HEK293 (cell line): Measurements from ENCODE around the gene SP6.

Experiments
- EGR2 ChIP-seq: fragments of 450-650 bp; formaldehyde crosslinking; IDR thresholded peaks from 2 replicates; pipeline ENCODE4 v1.5.1; 2016; ENCODE audit warnings: low read depth, missing biosample characterization, missing genetic modification characterization
- FEZF1 ChIP-seq: fragments of 450-650 bp; formaldehyde crosslinking; IDR thresholded peaks from 2 replicates; pipeline ENCODE4 v1.5.1; 2016; ENCODE audit warnings: missing biosample characterization, missing genetic modification characterization
- IKZF3 ChIP-seq: fragments of 450-650 bp; IDR thresholded peaks from 2 replicates; pipeline ENCODE4 v1.5.0; 2018; ENCODE audit warnings: missing biosample characterization, mild to moderate bottlenecking, missing genetic modification characterization, moderate library complexity
- KLF7 ChIP-seq: fragments of 450-650 bp; formaldehyde crosslinking; IDR thresholded peaks from 2 replicates; pipeline ENCODE4 v1.5.1; 2016; ENCODE audit warnings: missing biosample characterization, missing genetic modification characterization, borderline replicate concordance
- SP3 ChIP-seq: fragments of 450-650 bp; formaldehyde crosslinking; IDR thresholded peaks from 2 replicates; pipeline ENCODE4 v1.5.1; 2016; ENCODE audit warnings: missing biosample characterization, missing genetic modification characterization
- ZBTB1 ChIP-seq: fragments of 450-650 bp; formaldehyde crosslinking; IDR thresholded peaks from 2 replicates; pipeline ENCODE4 v1.5.1; 2016; ENCODE audit warnings: missing biosample characterization, missing genetic modification characterization
- ZBTB11 ChIP-seq: fragments of 450-650 bp; formaldehyde crosslinking; conservative IDR thresholded peaks from 2 replicates; pipeline ENCODE4 v1.5.1; 2016; ENCODE audit warnings: low read depth, missing biosample characterization, missing genetic modification characterization
- ZBTB17 ChIP-seq: fragments of 450-650 bp; formaldehyde crosslinking; IDR thresholded peaks from 2 replicates; pipeline ENCODE4 v1.5.1; 2016; ENCODE audit warnings: missing biosample characterization, missing genetic modification characterization
- ZBTB6 ChIP-seq: fragments of 450-650 bp; formaldehyde crosslinking; IDR thresholded peaks from 2 replicates; pipeline ENCODE4 v1.5.1; 2017; ENCODE audit warnings: missing biosample characterization, missing genetic modification characterization
- ZNF114 ChIP-seq: fragments of 450-650 bp; formaldehyde crosslinking; IDR thresholded peaks from 2 replicates; pipeline ENCODE4 v1.5.0; 2017; ENCODE audit warnings: missing biosample characterization, missing genetic modification characterization
- ZNF133 ChIP-seq: fragments of 450-650 bp; formaldehyde crosslinking; IDR thresholded peaks from 2 replicates; pipeline ENCODE4 v1.5.1; 2016; ENCODE audit warnings: missing biosample characterization, missing genetic modification characterization
- ZNF138 ChIP-seq: fragments of 450-650 bp; formaldehyde crosslinking; IDR thresholded peaks from 2 replicates; pipeline ENCODE4 v1.5.1; 2016; ENCODE audit warnings: missing biosample characterization, missing genetic modification characterization, borderline replicate concordance
- ZNF146 ChIP-seq: fragments of 450-650 bp; formaldehyde crosslinking; IDR thresholded peaks from 2 replicates; pipeline ENCODE4 v1.5.1; 2016; ENCODE audit warnings: missing biosample characterization, missing genetic modification characterization
- ZNF184 ChIP-seq: fragments of 450-650 bp; IDR thresholded peaks from 2 replicates; pipeline ENCODE4 v1.5.1; 2018; ENCODE audit warnings: missing biosample characterization, mild to moderate bottlenecking, missing genetic modification characterization
- ZNF341 ChIP-seq: fragments of 450-650 bp; formaldehyde crosslinking; IDR thresholded peaks from 2 replicates; pipeline ENCODE4; 2016; ENCODE audit warnings: low read depth, missing biosample characterization, missing genetic modification characterization
- ZNF37A ChIP-seq: fragments of 450-650 bp; IDR thresholded peaks from 2 replicates; pipeline ENCODE4 v1.5.1; 2018; ENCODE audit warnings: missing biosample characterization, missing genetic modification characterization
- ZNF394 ChIP-seq: fragments of 450-650 bp; formaldehyde crosslinking; IDR thresholded peaks from 2 replicates; pipeline ENCODE4 v1.5.1; 2016; ENCODE audit warnings: missing biosample characterization, missing genetic modification characterization, mild to moderate bottlenecking, moderate library complexity, borderline replicate concordance
- ZNF426 ChIP-seq: fragments of 450-650 bp; formaldehyde crosslinking; IDR thresholded peaks from 2 replicates; pipeline ENCODE4 v1.5.1; 2017; ENCODE audit warnings: missing biosample characterization, missing genetic modification characterization, mild to moderate bottlenecking, inconsistent platforms, moderate library complexity
- ZNF561 ChIP-seq: fragments of 450-650 bp; IDR thresholded peaks from 2 replicates; pipeline ENCODE4 v1.5.1; 2018; ENCODE audit warnings: missing biosample characterization, missing genetic modification characterization, borderline replicate concordance
- ZNF571 ChIP-seq: fragments of 450-650 bp; formaldehyde crosslinking; IDR thresholded peaks from 2 replicates; pipeline ENCODE4 v1.5.0; 2017; ENCODE audit warnings: missing biosample characterization, missing genetic modification characterization
- ZNF596 ChIP-seq: fragments of 450-650 bp; IDR thresholded peaks from 2 replicates; pipeline ENCODE4 v1.5.0; 2018; ENCODE audit warnings: missing biosample characterization, mild to moderate bottlenecking, missing genetic modification characterization, moderate library complexity
- ZNF626 ChIP-seq: fragments of 450-650 bp; sonication (Bioruptor Pico); formaldehyde crosslinking; IDR thresholded peaks from 2 replicates; pipeline ENCODE4 v1.5.1; 2018; ENCODE audit warnings: missing biosample characterization, missing genetic modification characterization, inconsistent platforms
- ZNF629 ChIP-seq: fragments of 450-650 bp; formaldehyde crosslinking; IDR thresholded peaks from 2 replicates; pipeline ENCODE4 v1.5.1; 2017; ENCODE audit warnings: missing biosample characterization, missing genetic modification characterization
- ZNF639 ChIP-seq: fragments of 450-650 bp; formaldehyde crosslinking; IDR thresholded peaks from 2 replicates; pipeline ENCODE4 v1.5.1; 2016; ENCODE audit warnings: missing biosample characterization, missing genetic modification characterization
- ZNF654 ChIP-seq: fragments of 450-650 bp; formaldehyde crosslinking; IDR thresholded peaks from 2 replicates; pipeline ENCODE4 v1.5.1; 2016; ENCODE audit warnings: low read depth, missing biosample characterization, missing genetic modification characterization
- ZNF670 ChIP-seq: fragments of 450-650 bp; formaldehyde crosslinking; IDR thresholded peaks from 2 replicates; pipeline ENCODE4 v1.5.1; 2016; ENCODE audit warnings: missing biosample characterization, missing genetic modification characterization, low read depth
- ZNF677 ChIP-seq: fragments of 450-650 bp; IDR thresholded peaks from 2 replicates; pipeline ENCODE4 v1.5.0; 2018; ENCODE audit warnings: missing biosample characterization, mild to moderate bottlenecking, missing genetic modification characterization, moderate library complexity
- ZNF701 ChIP-seq: fragments of 450-650 bp; formaldehyde crosslinking; IDR thresholded peaks from 2 replicates; pipeline ENCODE4 v1.5.1; 2016; ENCODE audit warnings: missing biosample characterization, missing genetic modification characterization
- ZNF707 ChIP-seq: fragments of 450-650 bp; formaldehyde crosslinking; IDR thresholded peaks from 2 replicates; pipeline ENCODE4 v1.5.1; 2016; ENCODE audit warnings: missing biosample characterization, missing genetic modification characterization
- ZNF777 ChIP-seq: fragments of 450-650 bp; formaldehyde crosslinking; IDR thresholded peaks from 2 replicates; pipeline ENCODE4 v1.5.1; 2017; ENCODE audit warnings: missing biosample characterization, missing genetic modification characterization, borderline replicate concordance
- ZNF785 ChIP-seq: fragments of 450-650 bp; formaldehyde crosslinking; IDR thresholded peaks from 2 replicates; pipeline ENCODE4 v1.5.1; 2016; ENCODE audit warnings: missing biosample characterization, missing genetic modification characterization
- ZNF791 ChIP-seq: fragments of 450-650 bp; formaldehyde crosslinking; IDR thresholded peaks from 2 replicates; pipeline ENCODE4 v1.5.1; 2016; ENCODE audit warnings: missing biosample characterization, missing genetic modification characterization
- ZSCAN4 ChIP-seq: fragments of 450-650 bp; formaldehyde crosslinking; IDR thresholded peaks from 2 replicates; pipeline ENCODE4 v1.5.1; 2017; ENCODE audit warnings: missing biosample characterization, missing genetic modification characterization
- ZXDB ChIP-seq: fragments of 450-650 bp; formaldehyde crosslinking; IDR thresholded peaks from 2 replicates; pipeline ENCODE4 v1.5.1; 2016; ENCODE audit warnings: missing biosample characterization, missing genetic modification characterization

Gene SP6

GRCh38 chr17:47821424-47822391, 29.3 kb downstream of the SP6 start, which contains the start of gene OSBPL7 (continued):
- TF ChIP-seq ZNF138 (tag by site-specific recombination): no peak
- peak; percentile 68; the same call in 1 of the 2 replicates for TF ChIP-seq ZNF394 (tag by site-specific recombination)
- TF ChIP-seq ZNF777 (tag by site-specific recombination): no peak
- no peak for TF ChIP-seq ZNF626 (tag by site-specific recombination)
- no peak; the same call in 1 of the 2 replicates for TF ChIP-seq ZNF561 (tag by site-specific recombination)
- peak; percentile 71 for TF ChIP-seq SP3 (tag by site-specific recombination)
- TF ChIP-seq ZNF133 (tag by site-specific recombination): no peak
- TF ChIP-seq ZNF596 (tag by site-specific recombination): no peak
- peak; percentile 72; the same call in 1 of the 2 replicates for TF ChIP-seq ZNF37A (tag by site-specific recombination)
- no peak for TF ChIP-seq ZSCAN4
- TF ChIP-seq ZNF629: peak; percentile 56; the same call in 1 of the 2 replicates
- TF ChIP-seq ZBTB1 (tag by site-specific recombination): no peak
- peak; percentile 35; the same call in 1 of the 2 replicates for TF ChIP-seq ZNF639 (tag by site-specific recombination)
- no peak for TF ChIP-seq ZNF654
- TF ChIP-seq ZNF341 (tag by site-specific recombination): peak; percentile 69
- no peak for TF ChIP-seq ZNF146 (tag by site-specific recombination)
- TF ChIP-seq ZNF114 (tag by site-specific recombination): no peak
- no peak for TF ChIP-seq FEZF1 (tag by site-specific recombination)
- no peak for TF ChIP-seq IKZF3
- TF ChIP-seq ZNF677 (tag by site-specific recombination): no peak
- peak; percentile 99 for TF ChIP-seq ZBTB17
- TF ChIP-seq ZNF707: no peak
- no peak for TF ChIP-seq ZNF184 (tag by site-specific recombination)
- TF ChIP-seq ZXDB (tag by site-specific recombination): 0 out of 2 replicates have a peak, but pooled peaks have one; percentile 75
- TF ChIP-seq ZNF571 (tag by site-specific recombination): no peak
- TF ChIP-seq ZBTB11 (tag by site-specific recombination): peak; percentile 90
- TF ChIP-seq ZNF785 (tag by site-specific recombination): no peak
- peak; percentile 91 for TF ChIP-seq ZBTB6 (tag by site-specific recombination)
- no peak for TF ChIP-seq ZNF670 (tag by site-specific recombination)
- TF ChIP-seq EGR2 (tag by site-specific recombination): no peak
- TF ChIP-seq ZNF701 (tag by site-specific recombination): no peak
- TF ChIP-seq KLF7: no peak
- no peak for TF ChIP-seq ZNF791 (tag by site-specific recombination)
- TF ChIP-seq ZNF426 (tag by site-specific recombination): no peak
